Adrenal gland (tissue), 12 donors: ENCODE measurements around the gene AUTS2. TPM values are rescaled to one million over a fixed set of nuclear protein-coding genes. Genes with fewer than 3 reads are reported as not detected.

Experiments used
- DNase-seq, 7 donors: peaks; one replicate each; pipeline ENCODE4 v3.0.0-alpha.2; 2019 to 2020
- H3K27ac ChIP-seq, 5 donors: fragments of 200-600 bp; sonication (generic) in 4 of 5; 1 replicate in 3 of 5; 2 replicates in 2 of 5; pipeline versions ENCODE4 v1.5.1 to v1.8.0; 2016 to 2020; ENCODE audit warnings: mild to moderate bottlenecking in 1 of 5
- H3K27me3 ChIP-seq: fragments of 200-600 bp; 2 replicates; pipeline ENCODE4 v1.8.0; 2021
- H3K36me3 ChIP-seq, 2 donors: fragments of 200-600 bp; replicated peaks in 1 of 2; 1 replicate in 1 of 2; 2 replicates in 1 of 2; pipeline versions ENCODE4 v1.5.1 to v1.8.0; 2018 to 2022
- H3K4me1 ChIP-seq, 2 donors: fragments of 200-600 bp; replicated peaks in 1 of 2; 1 replicate in 1 of 2; 2 replicates in 1 of 2; pipeline versions ENCODE4 v1.5.1 to v1.8.0; 2018 to 2021
- H3K4me3 ChIP-seq, 4 donors: fragments of 200-600 bp; sonication (generic) in 3 of 4; one replicate each; pipeline ENCODE4 v1.5.1; 2016 to 2018
- H3K9me3 ChIP-seq, 3 donors: fragments of 200-600 bp; sonication (generic) in 1 of 3; replicated peaks in 1 of 3; 1 replicate in 2 of 3; 2 replicates in 1 of 3; pipeline versions ENCODE4 v1.5.1 to v1.8.0; 2016 to 2021
- CTCF ChIP-seq, 6 experiments: fragments of 450-650 bp in 4 of 6; fragments of 200-600 bp in 2 of 6; sonication (generic) in 1 of 6; IDR thresholded peaks; 1 replicate in 5 of 6; 2 replicates in 1 of 6; pipeline versions ENCODE4 v1.5.1 to v1.8.0; 2016 to 2021; ENCODE audit warnings: antibody characterized with exemption in 6 of 6, mild to moderate bottlenecking in 2 of 6, moderate library complexity in 1 of 6
- POLR2A ChIP-seq, 2 donors: fragments of 450-650 bp; IDR thresholded peaks; one replicate each; pipeline ENCODE4 v1.6.1; 2017; ENCODE audit warnings: antibody characterized with exemption in 2 of 2, mild to moderate bottlenecking in 2 of 2, moderate library complexity in 1 of 2
- WGBS, 4 donors: extraction: QIAGEN DNeasy Blood & Tissue Kit in 2 of 4; methylation state at CpG; one replicate each; pipeline versions ENCODE4 v1.1.5 to v1.1.7; 2013 to 2017; 5-methylcytosine and 5-hydroxymethylcytosine counted together
- intact Hi-C, 2 donors: fragments of 100-400 bp; cut with DNase I; formaldehyde crosslinking; loops; one replicate each; pipeline versions ENCODE4 v1.14.1 to v1.15.0; 2022 to 2023
- polyA plus RNA-seq, 3 donors: library from polyadenylated mRNA; stranded (reverse); fragments of 200-250 nt in 2 of 3; fragments of 350-450 nt in 1 of 3; fragmentation: Illumina TruSeq in 1 of 3; extraction: RNeasy Lipid Tissue Mini Kit (QIAGEN cat#74804) in 1 of 3; gene quantifications; one replicate each; pipeline ENCODE4 v1.2.3, GENCODE V29; 2013 to 2014
- total RNA-seq, 9 donors: library from RNA; depleted of rRNA in 4 of 9; stranded (reverse); fragments of >200 nt in 4 of 9; fragments of 120-200 nt in 1 of 9; fragmentation: NEBNext Ultra II Directional in 1 of 9; extraction: Animal tissue kit (Norgen Biotek cat#: 25700) in 1 of 9; gene quantifications; one replicate each; pipeline versions ENCODE4 v1.1.0 to v1.2.4, GENCODE V29; 2013 to 2023
- donor health status: healthy with polysubstance abuse.
- donor health status: Bipolar disorder and iron deficiency.
- donor health status: DM: yes; HTN: yes; CAD: no.
- donor health status: DM: no; HTN: no; CAD: no.
- donor health status: DM: no; HTN: no; CAD: no.
- donor health status: DM: yes; HTN: yes; CAD: no.

Gene AUTS2
- total and polyA plus RNA-seq, 12 donors: 6.4 to 44.0 (median 15.2) TPM

DNA sequence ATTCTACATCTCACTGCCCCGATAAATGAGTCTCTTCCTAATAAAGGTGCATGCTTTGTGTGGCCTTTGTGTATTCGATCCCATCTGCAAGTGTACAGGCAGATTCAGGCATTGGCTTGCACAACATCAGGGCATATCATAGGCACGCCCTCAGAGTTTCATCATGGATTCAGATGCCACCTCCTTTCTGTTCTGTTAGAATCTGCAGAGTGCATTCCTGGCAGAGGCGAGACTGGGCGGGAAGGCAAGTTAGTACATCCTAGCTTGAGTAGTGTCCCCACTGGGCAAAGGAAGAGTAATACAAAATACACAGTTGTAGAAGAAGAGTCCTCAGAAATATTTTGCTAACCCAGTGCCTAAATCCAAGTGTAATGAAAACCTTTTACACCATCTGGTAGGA, 1187.2 kb downstream of the AUTS2 start:
- WGBS, 4 donors: 94 to 100% (median 97%) methylated on average over 5 of the region's 5 CpGs
- no peak for DNase-seq
- intact Hi-C loops: no loop called here
- Histone ChIP-seq H3K27ac (no peak overlapping the region), H3K36me3 (peaks cover 0 to 34% of the 10 kb centered on the region in 2 donors), H3K27me3 (no peaks in the 10 kb centered on the region), H3K4me3 (no peak overlapping the region), H3K9me3 (no peaks in the 10 kb centered on the region), H3K4me1 (no peaks in the 10 kb centered on the region)
- TF ChIP-seq CTCF (IDR thresholded peaks at IDR 0.05): no peak
- TF ChIP-seq POLR2A (IDR thresholded peaks at IDR 0.05): no peak

- Histone ChIP-seq H3K27me3 (no peaks in the 10 kb centered on the region), H3K36me3 (peaks cover 0 to 40% of the 10 kb centered on the region in 2 donors), H3K4me1 (no peaks in the 10 kb centered on the region), H3K4me3 (no peak overlapping the region), H3K9me3 (no peaks in the 10 kb centered on the region), H3K27ac (no peak overlapping the region)
- intact Hi-C loops: no loop called here
- WGBS, 4 donors: 95 to 97% (median 96%) methylated on average over 6 of the region's 6 CpGs
- no peak for DNase-seq
- no peak for TF ChIP-seq CTCF (IDR thresholded peaks at IDR 0.05)
- no peak for TF ChIP-seq POLR2A (IDR thresholded peaks at IDR 0.05)
These were observed 1187.8 kb downstream of the AUTS2 start for GRCh38 chr7:70786076-70786475.

DNA sequence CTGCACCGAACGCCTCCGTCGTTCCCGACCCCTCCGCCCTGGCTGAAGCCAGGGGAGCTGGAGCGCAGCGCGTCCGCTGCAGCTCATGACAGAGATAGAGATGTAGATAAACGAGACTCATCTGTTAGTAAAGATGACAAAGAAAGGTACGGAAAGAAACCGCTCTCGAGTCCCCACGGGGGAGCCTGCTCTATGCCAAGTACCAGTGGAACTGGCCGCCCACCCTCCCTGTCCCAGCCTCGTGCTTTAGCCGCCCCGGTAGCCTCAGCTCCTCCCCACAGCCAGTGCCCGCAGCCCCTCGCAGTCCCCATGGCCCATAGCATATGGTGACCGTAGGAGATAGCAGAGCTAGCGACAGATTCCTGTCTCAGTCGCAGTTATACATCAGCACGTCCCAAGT, 1189.0 kb downstream of the AUTS2 start:
- 91 to 97% (median 93%) methylated on average over 17 to 25 of the region's 25 CpGs for WGBS, 4 donors
- TF ChIP-seq POLR2A (IDR thresholded peaks at IDR 0.05): no peak
- no peak for TF ChIP-seq CTCF (IDR thresholded peaks at IDR 0.05)
- H3K36me3 ChIP-seq: peaks cover 0 to 40% of the 10 kb centered on the region in 2 donors
- no peak for DNase-seq
- H3K9me3 ChIP-seq: no peaks in the 10 kb centered on the region
- intact Hi-C loops: no loop called here
- H3K4me3 ChIP-seq: no peak overlapping the region
- H3K27ac ChIP-seq: no peak overlapping the region
- no peaks in the 10 kb centered on the region for H3K4me1 ChIP-seq
- H3K27me3 ChIP-seq: no peaks in the 10 kb centered on the region

DNA sequence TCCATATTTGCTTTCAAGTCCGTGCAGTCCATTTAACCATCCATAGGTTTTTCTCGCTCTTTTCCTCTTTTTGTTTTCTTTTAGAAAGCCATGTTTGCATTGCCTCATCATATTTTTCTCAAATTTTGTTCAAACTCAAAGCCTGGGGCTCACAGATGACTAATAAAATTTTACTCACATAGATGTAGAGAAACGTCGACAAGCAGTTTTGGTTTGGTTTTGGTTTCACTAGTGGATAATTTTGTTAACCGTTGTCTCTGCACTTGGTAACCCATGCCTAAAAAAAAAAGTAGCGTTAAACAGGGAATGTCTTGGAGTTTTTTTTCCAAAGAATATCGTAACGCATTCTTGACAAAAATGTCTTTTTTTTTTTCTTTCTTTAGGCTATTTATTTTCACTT, 1189.5 kb downstream of the AUTS2 start:
- no peaks in the 10 kb centered on the region for H3K4me1 ChIP-seq
- no peak overlapping the region for H3K4me3 ChIP-seq
- DNase-seq: no peak
- intact Hi-C loops: no loop called here
- no peak overlapping the region for H3K27ac ChIP-seq
- H3K9me3 ChIP-seq: no peaks in the 10 kb centered on the region
- 92 to 96% (median 93%) methylated on average over 8 of the region's 8 CpGs for WGBS, 4 donors
- H3K27me3 ChIP-seq: no peaks in the 10 kb centered on the region
- peaks cover 0 to 40% of the 10 kb centered on the region in 2 donors for H3K36me3 ChIP-seq
- no peak for TF ChIP-seq CTCF (IDR thresholded peaks at IDR 0.05)
- TF ChIP-seq POLR2A (IDR thresholded peaks at IDR 0.05): no peak
